Body of pancreas (tissue), 4 donors: ENCODE measurements around the gene AKAP6. TPM values are rescaled to one million over a fixed set of nuclear protein-coding genes. Genes with fewer than 3 reads are reported as not detected.

ENCODE experiments used
- ATAC-seq: fragments of 150-250 bp; one replicate; pipeline ENCODE4 v1.9.1; 2016
- DNase-seq, 4 donors: peaks; one replicate each; pipeline ENCODE4 v3.0.0-alpha.2; 2019
- H3K27ac ChIP-seq, 4 donors: fragments of 200-600 bp; sonication (generic); 1 replicate in 3 of 4; 2 replicates in 1 of 4; pipeline versions ENCODE4 v1.5.1 to v1.6.1; 2016 to 2019; ENCODE audit warnings: mild to moderate bottlenecking in 1 of 4, mixed read lengths in 1 of 4, moderate library complexity in 1 of 4
- H3K27me3 ChIP-seq, 2 donors: fragments of 200-600 bp; sonication (generic); one replicate each; pipeline ENCODE4 v1.6.0; 2016; ENCODE audit warnings: mild to moderate bottlenecking in 1 of 2
- H3K36me3 ChIP-seq, 2 donors: fragments of 200-600 bp; sonication (generic); replicated peaks in 1 of 2; 2 replicates each; pipeline ENCODE4 v1.5.1; 2016; ENCODE audit warnings: low read depth in 2 of 2; ENCODE audit not compliant: insufficient read depth in 1 of 2
- H3K4me1 ChIP-seq: fragments of 200-600 bp; sonication (generic); one replicate; pipeline ENCODE4 v1.6.0; 2016
- H3K4me3 ChIP-seq, 2 donors: fragments of 200-600 bp; sonication (generic); 1 replicate in 1 of 2; 2 replicates in 1 of 2; pipeline ENCODE4 v1.5.1; 2016 to 2019
- H3K9me3 ChIP-seq, 3 donors: fragments of 200-600 bp; sonication (generic); 1 replicate in 2 of 3; 2 replicates in 1 of 3; pipeline ENCODE4 v1.5.1; 2016
- POLR2A ChIP-seq, 3 donors: fragments of 450-650 bp; IDR thresholded peaks; one replicate each; pipeline ENCODE4 v1.6.1; 2016; ENCODE audit warnings: antibody characterized with exemption in 3 of 3, mild to moderate bottlenecking in 2 of 3
- WGBS, 2 donors: methylation state at CpG; one replicate each; pipeline ENCODE4 v1.1.5; 2017; 5-methylcytosine and 5-hydroxymethylcytosine counted together
- intact Hi-C: fragments of 100-400 bp; cut with DNase I; formaldehyde crosslinking; loops from one replicate; pipeline ENCODE4 v1.15.1; 2023
- total RNA-seq, 2 donors: library from RNA; depleted of rRNA; stranded (reverse); fragments of >200 nt; gene quantifications; one replicate each; pipeline ENCODE4 v1.1.0, GENCODE V29; 2016
- TF ChIP-seq, protein P1 (sequence below), 7 experiments: fragments of 450-650 bp in 4 of 7; fragments of 200-600 bp in 3 of 7; sonication (generic) in 3 of 7; IDR thresholded peaks; one replicate each; pipeline ENCODE4 v1.5.1; 2016 to 2019; ENCODE audit warnings: antibody characterized with exemption in 7 of 7

AKAP6 gene
- total RNA-seq, 2 donors from 2014 or later = 2.0 to 2.9 TPM

DNA sequence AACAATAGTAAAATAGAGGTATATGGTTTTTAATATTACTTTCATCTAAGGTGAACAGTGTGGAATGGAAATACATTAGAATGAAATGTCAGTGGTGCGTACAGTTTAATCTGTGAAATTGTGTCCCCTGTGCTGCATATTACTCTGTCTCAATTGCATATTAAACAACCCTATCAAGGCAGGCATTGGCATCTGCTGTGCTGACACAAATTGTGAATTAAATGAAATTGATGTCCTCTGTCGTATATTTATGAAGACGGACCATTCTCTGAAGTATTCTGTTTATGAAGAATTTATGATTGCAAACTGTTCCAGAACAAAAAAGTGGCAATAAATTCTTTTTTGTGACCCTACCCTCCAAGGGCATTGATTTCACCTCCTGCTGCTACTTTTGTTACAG, 405.2 kb downstream of the AKAP6 start:
- Histone ChIP-seq H3K4me3 (no peak overlapping the region), H3K36me3 (no peaks in the 10 kb centered on the region), H3K9me3 (no peaks in the 10 kb centered on the region), H3K4me1 (peaks cover 15% of the 10 kb centered on the region), H3K27me3 (no peaks in the 10 kb centered on the region), H3K27ac (no peak overlapping the region)
- TF ChIP-seq POLR2A (IDR thresholded peaks at IDR 0.05) = no peak
- TF ChIP-seq, protein P1, sequence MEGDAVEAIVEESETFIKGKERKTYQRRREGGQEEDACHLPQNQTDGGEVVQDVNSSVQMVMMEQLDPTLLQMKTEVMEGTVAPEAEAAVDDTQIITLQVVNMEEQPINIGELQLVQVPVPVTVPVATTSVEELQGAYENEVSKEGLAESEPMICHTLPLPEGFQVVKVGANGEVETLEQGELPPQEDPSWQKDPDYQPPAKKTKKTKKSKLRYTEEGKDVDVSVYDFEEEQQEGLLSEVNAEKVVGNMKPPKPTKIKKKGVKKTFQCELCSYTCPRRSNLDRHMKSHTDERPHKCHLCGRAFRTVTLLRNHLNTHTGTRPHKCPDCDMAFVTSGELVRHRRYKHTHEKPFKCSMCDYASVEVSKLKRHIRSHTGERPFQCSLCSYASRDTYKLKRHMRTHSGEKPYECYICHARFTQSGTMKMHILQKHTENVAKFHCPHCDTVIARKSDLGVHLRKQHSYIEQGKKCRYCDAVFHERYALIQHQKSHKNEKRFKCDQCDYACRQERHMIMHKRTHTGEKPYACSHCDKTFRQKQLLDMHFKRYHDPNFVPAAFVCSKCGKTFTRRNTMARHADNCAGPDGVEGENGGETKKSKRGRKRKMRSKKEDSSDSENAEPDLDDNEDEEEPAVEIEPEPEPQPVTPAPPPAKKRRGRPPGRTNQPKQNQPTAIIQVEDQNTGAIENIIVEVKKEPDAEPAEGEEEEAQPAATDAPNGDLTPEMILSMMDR (IDR thresholded peaks at IDR 0.05) = no peak
- DNase-seq (no peak), ATAC-seq (no peak)
- intact Hi-C loops = no loop called here
- 88 to 95% methylated on average over 3 of the region's 3 CpGs for WGBS, 2 donors

DNA sequence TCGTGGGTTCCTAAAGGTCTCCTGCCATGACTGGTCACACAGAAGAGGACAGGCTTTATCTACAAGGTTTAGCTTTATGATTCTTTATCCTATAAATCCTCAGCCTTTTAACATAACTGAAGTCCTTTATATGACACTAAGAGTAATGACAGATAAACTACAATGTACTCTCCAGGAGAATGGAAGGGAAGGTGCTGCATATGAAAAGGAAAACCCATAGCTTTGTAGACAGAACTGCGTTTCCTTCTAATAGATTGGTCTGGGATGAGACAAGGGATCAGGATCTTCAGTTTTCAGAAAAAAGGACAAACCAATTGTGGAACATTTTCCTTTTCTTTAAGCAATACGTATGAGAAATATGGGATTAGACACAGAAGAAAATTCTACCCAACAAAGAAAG, 408.5 kb downstream of the AKAP6 start:
- no peaks in the 10 kb centered on the region for H3K36me3 ChIP-seq
- no peak for DNase-seq
- intact Hi-C loops = no loop called here
- no peaks in the 10 kb centered on the region for H3K9me3 ChIP-seq
- H3K4me3 ChIP-seq = no peak overlapping the region
- H3K4me1 ChIP-seq = no peaks in the 10 kb centered on the region
- H3K27ac ChIP-seq = no peak overlapping the region
- no peak for ATAC-seq
- H3K27me3 ChIP-seq = no peaks in the 10 kb centered on the region
- 80 to 90% methylated on average over 3 of the region's 3 CpGs for WGBS, 2 donors
- TF ChIP-seq POLR2A (IDR thresholded peaks at IDR 0.05) = no peak
- TF ChIP-seq, protein P1 (IDR thresholded peaks at IDR 0.05) = no peak

DNA sequence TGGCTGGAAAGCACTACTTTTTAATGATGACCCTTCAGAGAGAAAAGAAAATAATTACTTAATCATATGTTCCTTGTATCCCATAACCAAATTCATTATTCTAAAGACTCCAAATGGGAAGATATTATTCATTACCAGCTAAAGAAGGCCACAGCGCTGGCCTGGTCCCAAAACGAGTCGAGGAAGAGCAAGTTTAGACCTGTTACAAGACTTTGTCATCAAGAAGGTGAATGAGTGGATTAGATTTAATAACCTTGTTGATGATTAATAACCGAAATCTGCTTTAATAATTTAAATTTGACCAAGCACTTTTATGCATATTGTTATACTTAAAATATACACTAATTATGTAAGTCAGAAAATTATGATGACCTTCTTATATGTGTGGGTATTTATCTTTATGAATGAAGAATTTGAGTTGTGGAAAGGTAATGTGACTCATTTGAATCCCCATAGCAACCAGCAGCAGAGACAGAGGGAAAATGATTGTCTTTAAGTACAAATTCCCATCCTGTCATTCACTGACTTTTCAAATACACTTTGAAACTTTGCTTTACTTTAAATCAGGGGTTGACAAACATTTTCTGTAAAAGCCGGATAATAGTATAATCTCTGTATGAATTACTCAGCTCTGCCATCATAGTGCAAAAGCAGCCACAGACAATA, 409.2 kb downstream of the AKAP6 start:
- Histone ChIP-seq H3K4me1 (no peaks in the 10 kb centered on the region), H3K27me3 (no peaks in the 10 kb centered on the region), H3K27ac (no peak overlapping the region), H3K36me3 (no peaks in the 10 kb centered on the region), H3K9me3 (no peaks in the 10 kb centered on the region), H3K4me3 (no peak overlapping the region)
- ATAC-seq (no peak), DNase-seq (no peak)
- TF ChIP-seq, protein P1 (IDR thresholded peaks at IDR 0.05) = no peak
- no peak for TF ChIP-seq POLR2A (IDR thresholded peaks at IDR 0.05)
- intact Hi-C loops = no loop called here
- WGBS, 2 donors = 84 to 86% methylated on average over 5 of the region's 5 CpGs

DNA sequence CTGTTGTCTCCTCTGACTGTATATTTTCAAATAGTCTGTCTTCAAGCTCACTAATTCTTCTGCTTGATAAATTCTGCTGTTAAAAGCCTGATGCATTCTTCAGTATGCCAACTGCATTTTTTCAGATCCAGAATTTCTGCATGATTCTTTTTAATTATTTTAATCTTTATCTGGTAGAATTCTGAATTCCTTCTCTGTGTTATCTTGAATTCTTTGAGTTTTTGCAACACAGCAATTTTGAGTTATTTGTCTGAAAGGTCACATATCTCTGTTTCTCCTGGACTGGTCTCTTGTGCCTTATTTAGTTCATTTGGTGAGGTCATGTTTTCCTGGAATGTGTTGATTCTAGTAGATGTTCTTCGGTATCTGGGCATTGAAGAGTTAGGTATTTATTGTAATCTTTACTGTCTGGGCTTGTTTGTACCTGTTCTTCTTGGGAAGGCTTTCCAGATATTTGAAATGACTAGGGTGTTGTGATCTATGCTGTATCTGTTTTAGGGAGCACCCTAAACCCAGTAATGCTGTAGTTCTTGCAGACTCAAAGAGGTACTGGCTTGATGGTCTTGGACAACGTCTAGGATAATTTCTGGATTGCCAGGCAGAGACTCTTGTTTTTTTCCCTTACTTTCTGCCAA, 415.8 kb downstream of the AKAP6 start:
- ATAC-seq = no peak
- WGBS, 2 donors = 46 to 70% methylated on average over 2 of the region's 2 CpGs
- no peak for DNase-seq
- H3K4me1 ChIP-seq = no peaks in the 10 kb centered on the region
- H3K9me3 ChIP-seq = no peaks in the 10 kb centered on the region
- H3K36me3 ChIP-seq = no peaks in the 10 kb centered on the region
- no peak for TF ChIP-seq POLR2A (IDR thresholded peaks at IDR 0.05)
- TF ChIP-seq, protein P1 (IDR thresholded peaks at IDR 0.05) = no peak
- intact Hi-C loops = no loop called here
- no peak overlapping the region for H3K4me3 ChIP-seq
- no peak overlapping the region for H3K27ac ChIP-seq
- H3K27me3 ChIP-seq = no peaks in the 10 kb centered on the region

DNA sequence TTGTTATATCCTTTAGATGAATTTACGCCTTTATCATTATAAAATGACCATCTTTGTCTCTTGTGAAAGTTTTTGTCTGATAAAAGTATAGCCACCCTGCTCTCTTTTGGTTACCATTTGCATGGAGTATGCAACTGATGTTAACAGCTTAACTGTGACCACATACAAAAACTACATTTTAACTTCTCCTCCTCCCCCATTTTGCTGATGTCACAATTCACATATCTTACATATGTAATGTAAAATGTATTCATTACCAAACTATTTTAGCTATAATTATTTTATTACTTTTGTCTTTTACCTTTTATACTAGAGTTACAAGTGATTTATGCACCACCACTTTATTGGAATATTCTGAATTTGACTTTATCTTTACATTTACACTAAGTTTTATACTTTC, 425.1 kb downstream of the AKAP6 start:
- no peak overlapping the region for H3K27ac ChIP-seq
- no peaks in the 10 kb centered on the region for H3K36me3 ChIP-seq
- ATAC-seq (no peak), DNase-seq (no peak)
- no peaks in the 10 kb centered on the region for H3K4me1 ChIP-seq
- TF ChIP-seq, protein P1 (IDR thresholded peaks at IDR 0.05) = no peak
- no peak for TF ChIP-seq POLR2A (IDR thresholded peaks at IDR 0.05)
- no peak overlapping the region for H3K4me3 ChIP-seq
- H3K9me3 ChIP-seq = peaks cover 0 to 5% (median 0%) of the 10 kb centered on the region in 3 donors
- intact Hi-C loops = no loop called here
- WGBS, 2 donors = 90 to 94% methylated on average over 1 of the region's 1 CpG
- H3K27me3 ChIP-seq = no peaks in the 10 kb centered on the region
